ENCODE results near the gene WDR33. TPM values are rescaled to one million over a fixed set of nuclear protein-coding genes. Genes with fewer than 3 reads are reported as not detected.
"Not testable (repeated sequence)": the region's sequence is repeated elsewhere in the genome, so short reads cannot be mapped to it uniquely, and the experiment has no call there.

Gene WDR33
- total and polyA plus RNA-seq, 8 donors = 7.9 to 99.9 (median 20.3) TPM

DNA sequence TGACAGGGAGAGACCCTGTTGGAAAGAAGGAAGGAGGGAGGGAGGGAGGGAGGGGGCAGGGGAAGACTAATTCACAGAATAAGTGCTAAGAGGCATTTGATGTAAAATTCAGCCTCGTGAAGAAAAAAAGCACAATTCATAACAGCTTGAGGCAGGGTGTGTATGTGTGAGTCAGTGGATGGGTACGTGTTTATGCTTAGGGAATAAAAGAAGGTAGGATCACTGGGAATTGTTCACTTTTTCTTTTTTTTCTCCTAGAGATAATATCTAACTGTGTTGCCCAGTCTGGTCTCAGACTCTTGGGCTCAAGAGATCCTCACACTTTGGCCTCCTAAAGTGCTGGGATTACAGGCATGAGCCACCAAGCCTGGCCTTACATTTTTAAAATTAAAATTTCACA, 39.2 kb downstream of the WDR33 start:
- WGBS, 5 donors = 84 to 90% (median 90%) methylated on average over 2 of the region's 2 CpGs
- no peak for DNase-seq
- Histone ChIP-seq H3K4me1 (peaks cover 0 to 34% (median 7%) of the 10 kb centered on the region in 4 donors), H3K27ac (no peak overlapping the region), H3K9me3 (no peaks in the 10 kb centered on the region), H3K4me3 (no peak overlapping the region), H3K36me3 (peaks cover 19 to 40% (median 38%) of the 10 kb centered on the region in 4 donors), H3K27me3 (no peaks in the 10 kb centered on the region)
- TF ChIP-seq POLR2AphosphoS5 (IDR thresholded peaks at IDR 0.05) (no peak), EP300 (IDR thresholded peaks at IDR 0.05) (no peak), POLR2A (IDR thresholded peaks at IDR 0.05) (no peak)
- TF ChIP-seq, protein P1, sequence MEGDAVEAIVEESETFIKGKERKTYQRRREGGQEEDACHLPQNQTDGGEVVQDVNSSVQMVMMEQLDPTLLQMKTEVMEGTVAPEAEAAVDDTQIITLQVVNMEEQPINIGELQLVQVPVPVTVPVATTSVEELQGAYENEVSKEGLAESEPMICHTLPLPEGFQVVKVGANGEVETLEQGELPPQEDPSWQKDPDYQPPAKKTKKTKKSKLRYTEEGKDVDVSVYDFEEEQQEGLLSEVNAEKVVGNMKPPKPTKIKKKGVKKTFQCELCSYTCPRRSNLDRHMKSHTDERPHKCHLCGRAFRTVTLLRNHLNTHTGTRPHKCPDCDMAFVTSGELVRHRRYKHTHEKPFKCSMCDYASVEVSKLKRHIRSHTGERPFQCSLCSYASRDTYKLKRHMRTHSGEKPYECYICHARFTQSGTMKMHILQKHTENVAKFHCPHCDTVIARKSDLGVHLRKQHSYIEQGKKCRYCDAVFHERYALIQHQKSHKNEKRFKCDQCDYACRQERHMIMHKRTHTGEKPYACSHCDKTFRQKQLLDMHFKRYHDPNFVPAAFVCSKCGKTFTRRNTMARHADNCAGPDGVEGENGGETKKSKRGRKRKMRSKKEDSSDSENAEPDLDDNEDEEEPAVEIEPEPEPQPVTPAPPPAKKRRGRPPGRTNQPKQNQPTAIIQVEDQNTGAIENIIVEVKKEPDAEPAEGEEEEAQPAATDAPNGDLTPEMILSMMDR (IDR thresholded peaks at IDR 0.05) = no peak
- intact Hi-C loops (cut with DNase I; ENCODE audit: low total_unique reads) = no loop called here

DNA sequence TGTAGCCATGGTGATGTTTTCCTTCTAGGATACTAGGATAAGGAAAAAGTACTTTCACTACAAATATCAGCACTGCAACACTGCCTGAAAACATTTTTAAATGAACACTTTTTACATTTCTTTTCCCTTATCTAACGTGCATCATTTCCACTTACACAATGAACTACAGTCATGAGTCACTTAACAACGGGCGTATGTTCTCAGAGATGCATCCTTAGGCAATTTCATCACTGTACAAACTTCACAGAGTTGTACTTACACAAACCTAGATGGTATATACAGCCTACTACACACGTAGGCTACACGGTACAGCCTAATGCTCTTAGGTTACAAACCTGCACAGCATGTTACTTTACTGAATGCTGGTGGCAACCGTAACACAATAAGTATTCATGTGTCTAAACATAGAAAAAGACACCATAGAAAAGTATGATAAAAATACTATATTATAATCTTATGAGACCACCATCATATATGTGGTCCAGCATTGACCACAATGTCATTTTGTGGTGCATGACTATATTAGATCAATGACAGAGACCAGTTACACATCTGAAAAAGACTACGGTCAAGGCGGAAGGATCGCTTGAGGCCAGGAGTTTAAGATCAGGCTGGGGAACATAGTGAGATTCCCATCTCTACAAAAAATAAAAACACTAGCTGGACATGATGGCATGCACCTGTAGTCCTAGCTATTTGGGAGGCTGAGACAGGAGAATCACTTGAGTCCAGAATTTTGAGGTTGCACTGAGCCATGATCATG, 39.8 kb downstream of the WDR33 start:
- Histone ChIP-seq H3K9me3 (no peaks in the 10 kb centered on the region), H3K4me1 (peaks cover 0 to 28% (median 4%) of the 10 kb centered on the region in 4 donors), H3K4me3 (no peak overlapping the region), H3K27ac (no peak overlapping the region), H3K36me3 (peaks cover 22 to 46% (median 44%) of the 10 kb centered on the region in 4 donors), H3K27me3 (no peaks in the 10 kb centered on the region)
- TF ChIP-seq POLR2A (IDR thresholded peaks at IDR 0.05) (no peak), POLR2AphosphoS5 (IDR thresholded peaks at IDR 0.05) (no peak), EP300 (IDR thresholded peaks at IDR 0.05) (no peak)
- TF ChIP-seq, protein P1 (IDR thresholded peaks at IDR 0.05) = no peak
- intact Hi-C loops (cut with DNase I; ENCODE audit: low total_unique reads) = no loop called here
- no peak for DNase-seq
- WGBS, 5 donors = 85 to 92% (median 89%) methylated on average over 9 of the region's 9 CpGs

DNA sequence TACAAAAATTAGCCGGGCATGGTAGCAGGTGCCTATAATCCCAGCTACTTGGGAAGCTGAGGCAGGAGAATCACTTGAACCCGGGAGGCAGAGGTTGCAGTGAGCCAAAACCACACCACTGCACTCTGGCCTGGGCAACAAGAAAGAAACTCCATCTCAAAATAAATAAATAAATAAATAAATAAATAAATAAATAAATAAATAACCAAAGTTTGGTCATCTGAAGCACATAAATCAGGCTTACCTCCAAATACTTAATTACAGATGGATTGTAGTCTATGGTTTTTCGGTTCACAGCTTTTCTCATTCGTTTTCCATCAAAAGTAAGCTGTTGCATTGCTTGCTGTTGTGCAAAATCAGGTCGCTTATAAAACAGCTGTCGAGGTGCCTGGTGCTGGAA, 40.4 kb downstream of the WDR33 start:
- H3K27ac ChIP-seq; intact Hi-C loops (cut with DNase I; ENCODE audit: low total_unique reads); H3K9me3 ChIP-seq; H3K4me3 ChIP-seq; DNase-seq; H3K27me3 ChIP-seq: not testable (repeated sequence)
- Histone ChIP-seq H3K36me3 (peaks cover 22 to 52% (median 50%) of the 10 kb centered on the region in 4 donors), H3K4me1 (peaks cover 0 to 22% (median 3%) of the 10 kb centered on the region in 4 donors)
- WGBS, 5 donors = 95 to 98% (median 96%) methylated on average over 6 of the region's 6 CpGs

DNA sequence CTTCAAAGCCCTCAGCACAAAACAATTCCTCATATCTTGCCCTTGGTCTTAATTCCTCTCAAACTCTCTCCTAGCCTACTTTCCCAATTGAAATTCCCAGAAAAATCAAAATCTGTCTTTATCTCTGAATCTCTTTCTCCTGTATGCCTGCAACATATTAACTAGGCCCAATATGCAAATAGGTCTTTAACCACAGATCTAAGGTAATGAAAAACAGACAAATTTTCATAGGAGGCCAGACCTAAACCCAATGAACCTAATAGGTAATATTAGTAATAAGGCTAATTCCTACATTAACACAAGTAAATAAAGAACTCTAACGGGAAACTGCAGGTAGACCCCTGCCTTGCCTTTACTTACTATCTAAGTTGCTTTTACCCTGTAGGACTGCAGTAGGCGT, 41.4 kb downstream of the WDR33 start:
- WGBS, 5 donors = 86 to 96% (median 92%) methylated on average over 2 of the region's 2 CpGs
- Histone ChIP-seq H3K9me3 (no peaks in the 10 kb centered on the region), H3K36me3 (peaks cover 30 to 62% (median 60%) of the 10 kb centered on the region in 4 donors), H3K27me3 (no peaks in the 10 kb centered on the region), H3K4me1 (peaks cover 0 to 15% (median 3%) of the 10 kb centered on the region in 4 donors), H3K27ac (no peak overlapping the region), H3K4me3 (no peak overlapping the region)
- no peak for DNase-seq
- intact Hi-C loops (cut with DNase I; ENCODE audit: low total_unique reads) = no loop called here
- no peak for TF ChIP-seq POLR2A (IDR thresholded peaks at IDR 0.05)
- no peak for TF ChIP-seq POLR2AphosphoS5 (IDR thresholded peaks at IDR 0.05)
- TF ChIP-seq EP300 (IDR thresholded peaks at IDR 0.05) = no peak
- TF ChIP-seq, protein P1 (IDR thresholded peaks at IDR 0.05) = no peak
